Choroid plexus epithelial cell (primary cell): ENCODE data around the gene EBF4.

Experiments
- DNase-seq: peaks from one replicate; pipeline ENCODE4 v3.0.0-alpha.2; 2010; ENCODE audit warnings: low read depth
- H3K4me3 ChIP-seq: 2 replicates; pipeline ENCODE4 v1.5.1; 2011; ENCODE audit warnings: low read depth, mild to moderate bottlenecking, control low read depth, low read length, moderate library complexity
- CTCF ChIP-seq: conservative IDR thresholded peaks from 2 replicates; pipeline ENCODE4 v1.5.1; 2011; ENCODE audit warnings: low read depth, mild to moderate bottlenecking, control low read depth, inconsistent platforms, low read length, moderate library complexity

Gene EBF4

GRCh38 chr20:2745060-2745910 is 52.7 kb downstream of the EBF4 start:
- no peak overlapping the region for H3K4me3 ChIP-seq
- no peak for DNase-seq
- TF ChIP-seq CTCF: no peak

GRCh38 chr20:2745936-2746635 is 53.5 kb downstream of the EBF4 start:
- TF ChIP-seq CTCF: no peak
- H3K4me3 ChIP-seq: no peak overlapping the region
- no peak for DNase-seq

- TF ChIP-seq CTCF: no peak
- no peak overlapping the region for H3K4me3 ChIP-seq
- DNase-seq: no peak
These were observed 54.2 kb downstream of the EBF4 start for GRCh38 chr20:2746636-2747265.

- DNase-seq: no peak
- TF ChIP-seq CTCF: no peak
- H3K4me3 ChIP-seq: no peak overlapping the region
These were observed 55.2 kb downstream of the EBF4 start for GRCh38 chr20:2747676-2748235.

GRCh38 chr20:2748551-2749342 is 56.2 kb downstream of the EBF4 start:
- no peak for TF ChIP-seq CTCF
- DNase-seq: no peak
- no peak overlapping the region for H3K4me3 ChIP-seq

- no peak for DNase-seq
- TF ChIP-seq CTCF: no peak
- H3K4me3 ChIP-seq: no peak overlapping the region
These were observed 56.9 kb downstream of the EBF4 start for GRCh38 chr20:2749343-2749950.
